Osteoblast (primary cell): ENCODE measurements around the gene PAQR8. TPM values are rescaled to one million over a fixed set of nuclear protein-coding genes. Genes with fewer than 3 reads are reported as not detected.

Source experiments
- DNase-seq: peaks from one replicate; pipeline ENCODE4 v3.0.0; 2011; ENCODE audit warnings: low spot score, mixed read lengths; ENCODE audit not compliant: insufficient read length; ENCODE audit errors: missing footprints
- H2AFZ ChIP-seq: 2 replicates; pipeline ENCODE4 v1.6.0; 2011; ENCODE audit warnings: mild to moderate bottlenecking, low read length
- H3K27ac ChIP-seq: 2 replicates; pipeline ENCODE4 v1.5.1; 2011; ENCODE audit warnings: mild to moderate bottlenecking, low read depth, low read length, moderate library complexity
- H3K27me3 ChIP-seq: 2 replicates; pipeline ENCODE4 v1.6.0; 2012; ENCODE audit warnings: mild to moderate bottlenecking, control low read depth, inconsistent platforms, low read length, moderate library complexity; ENCODE audit not compliant: insufficient read depth
- H3K36me3 ChIP-seq: 2 replicates; pipeline ENCODE4 v1.5.1; 2011; ENCODE audit warnings: mild to moderate bottlenecking, low read length, control low read depth, moderate library complexity; ENCODE audit not compliant: insufficient read depth
- H3K4me1 ChIP-seq: 2 replicates; pipeline ENCODE4 v1.5.1; 2011; ENCODE audit warnings: mild to moderate bottlenecking, low read length, control low read depth, moderate library complexity; ENCODE audit not compliant: insufficient read depth
- H3K4me2 ChIP-seq: 2 replicates; pipeline ENCODE4 v1.6.0; 2011; ENCODE audit warnings: mild to moderate bottlenecking, low read length; ENCODE audit not compliant: insufficient read depth
- H3K4me3 ChIP-seq: fragments of 200-600 bp; sonication (generic); 3 replicates; pipeline ENCODE4 v1.5.1; 2012; ENCODE audit warnings: mild to moderate bottlenecking, low read length, inconsistent platforms; ENCODE audit not compliant: insufficient read depth
- H3K79me2 ChIP-seq: 2 replicates; pipeline ENCODE4 v1.6.0; 2012; ENCODE audit warnings: mild to moderate bottlenecking, low read length, control low read depth, inconsistent platforms; ENCODE audit not compliant: insufficient read depth
- H3K9me3 ChIP-seq: 2 replicates; pipeline ENCODE4 v1.5.1; 2011; ENCODE audit warnings: low read depth, low read length, control low read depth
- H4K20me1 ChIP-seq: 2 replicates; pipeline ENCODE4 v1.6.0; 2012; ENCODE audit warnings: mild to moderate bottlenecking, low read length, control low read depth; ENCODE audit not compliant: insufficient read depth
- CTCF ChIP-seq: IDR thresholded peaks from 2 replicates; pipeline ENCODE4 v1.5.1; 2011; ENCODE audit warnings: mild to moderate bottlenecking, low read depth, low read length, moderate library complexity; ENCODE audit errors: extremely low read depth
- total RNA-seq: library from RNA; depleted of rRNA; stranded (reverse); fragments of >200 nt; gene quantifications from 2 replicates; pipeline ENCODE4 v1.2.3, GENCODE V29; 2012

The PAQR8 gene
- total RNA-seq, 1 donor = 3.6 TPM

- H3K27me3 ChIP-seq = no peaks in the 10 kb centered on the region
- no peak for TF ChIP-seq CTCF
- H4K20me1 ChIP-seq = no peaks in the 10 kb centered on the region
- H3K9me3 ChIP-seq = no peaks in the 10 kb centered on the region
- H3K4me3 ChIP-seq = no peak overlapping the region
- H3K27ac ChIP-seq = no peak overlapping the region
- no peak overlapping the region for H3K4me2 ChIP-seq
- H2AFZ ChIP-seq = no peak overlapping the region
- no peaks in the 10 kb centered on the region for H3K36me3 ChIP-seq
- DNase-seq = no peak
- H3K79me2 ChIP-seq = no peaks in the 10 kb centered on the region
- H3K4me1 ChIP-seq = peaks cover 3% of the 10 kb centered on the region
These were observed 11.3 kb downstream of the PAQR8 start for GRCh38 chr6:52373151-52373690.

- no peak for DNase-seq
- Histone ChIP-seq H4K20me1 (no peaks in the 10 kb centered on the region), H3K4me1 (peaks cover 3% of the 10 kb centered on the region), H3K36me3 (no peaks in the 10 kb centered on the region), H3K79me2 (no peaks in the 10 kb centered on the region), H3K4me2 (no peak overlapping the region), H3K27me3 (no peaks in the 10 kb centered on the region), H2AFZ (no peak overlapping the region), H3K9me3 (no peaks in the 10 kb centered on the region), H3K4me3 (no peak overlapping the region), H3K27ac (no peak overlapping the region)
- TF ChIP-seq CTCF = no peak
These were observed 12.3 kb downstream of the PAQR8 start for GRCh38 chr6:52374247-52374646.

GRCh38 chr6:52375780-52376556 is 14.0 kb downstream of the PAQR8 start:
- Histone ChIP-seq H3K27ac (no peak overlapping the region), H4K20me1 (no peaks in the 10 kb centered on the region), H3K36me3 (no peaks in the 10 kb centered on the region), H3K9me3 (no peaks in the 10 kb centered on the region), H3K27me3 (no peaks in the 10 kb centered on the region), H3K4me1 (peaks cover 3% of the 10 kb centered on the region), H2AFZ (no peak overlapping the region), H3K4me2 (no peak overlapping the region), H3K4me3 (no peak overlapping the region), H3K79me2 (no peaks in the 10 kb centered on the region)
- DNase-seq = no peak
- no peak for TF ChIP-seq CTCF

GRCh38 chr6:52376763-52377162 is 14.8 kb downstream of the PAQR8 start:
- H2AFZ ChIP-seq = no peak overlapping the region
- H3K36me3 ChIP-seq = no peaks in the 10 kb centered on the region
- no peak overlapping the region for H3K27ac ChIP-seq
- no peaks in the 10 kb centered on the region for H3K27me3 ChIP-seq
- peaks cover 3% of the 10 kb centered on the region for H3K4me1 ChIP-seq
- no peaks in the 10 kb centered on the region for H3K9me3 ChIP-seq
- H3K4me2 ChIP-seq = no peak overlapping the region
- no peak overlapping the region for H3K4me3 ChIP-seq
- DNase-seq = peak; percentile 57
- TF ChIP-seq CTCF = no peak
- H4K20me1 ChIP-seq = no peaks in the 10 kb centered on the region
- no peaks in the 10 kb centered on the region for H3K79me2 ChIP-seq
